ENCODE results near the gene ATF7IP.
"Not testable (repeated sequence)": the region's sequence is repeated elsewhere in the genome, so short reads cannot be mapped to it uniquely, and the experiment has no call there.

Gene ATF7IP, protein sequence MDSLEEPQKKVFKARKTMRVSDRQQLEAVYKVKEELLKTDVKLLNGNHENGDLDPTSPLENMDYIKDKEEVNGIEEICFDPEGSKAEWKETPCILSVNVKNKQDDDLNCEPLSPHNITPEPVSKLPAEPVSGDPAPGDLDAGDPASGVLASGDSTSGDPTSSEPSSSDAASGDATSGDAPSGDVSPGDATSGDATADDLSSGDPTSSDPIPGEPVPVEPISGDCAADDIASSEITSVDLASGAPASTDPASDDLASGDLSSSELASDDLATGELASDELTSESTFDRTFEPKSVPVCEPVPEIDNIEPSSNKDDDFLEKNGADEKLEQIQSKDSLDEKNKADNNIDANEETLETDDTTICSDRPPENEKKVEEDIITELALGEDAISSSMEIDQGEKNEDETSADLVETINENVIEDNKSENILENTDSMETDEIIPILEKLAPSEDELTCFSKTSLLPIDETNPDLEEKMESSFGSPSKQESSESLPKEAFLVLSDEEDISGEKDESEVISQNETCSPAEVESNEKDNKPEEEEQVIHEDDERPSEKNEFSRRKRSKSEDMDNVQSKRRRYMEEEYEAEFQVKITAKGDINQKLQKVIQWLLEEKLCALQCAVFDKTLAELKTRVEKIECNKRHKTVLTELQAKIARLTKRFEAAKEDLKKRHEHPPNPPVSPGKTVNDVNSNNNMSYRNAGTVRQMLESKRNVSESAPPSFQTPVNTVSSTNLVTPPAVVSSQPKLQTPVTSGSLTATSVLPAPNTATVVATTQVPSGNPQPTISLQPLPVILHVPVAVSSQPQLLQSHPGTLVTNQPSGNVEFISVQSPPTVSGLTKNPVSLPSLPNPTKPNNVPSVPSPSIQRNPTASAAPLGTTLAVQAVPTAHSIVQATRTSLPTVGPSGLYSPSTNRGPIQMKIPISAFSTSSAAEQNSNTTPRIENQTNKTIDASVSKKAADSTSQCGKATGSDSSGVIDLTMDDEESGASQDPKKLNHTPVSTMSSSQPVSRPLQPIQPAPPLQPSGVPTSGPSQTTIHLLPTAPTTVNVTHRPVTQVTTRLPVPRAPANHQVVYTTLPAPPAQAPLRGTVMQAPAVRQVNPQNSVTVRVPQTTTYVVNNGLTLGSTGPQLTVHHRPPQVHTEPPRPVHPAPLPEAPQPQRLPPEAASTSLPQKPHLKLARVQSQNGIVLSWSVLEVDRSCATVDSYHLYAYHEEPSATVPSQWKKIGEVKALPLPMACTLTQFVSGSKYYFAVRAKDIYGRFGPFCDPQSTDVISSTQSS

DNA sequence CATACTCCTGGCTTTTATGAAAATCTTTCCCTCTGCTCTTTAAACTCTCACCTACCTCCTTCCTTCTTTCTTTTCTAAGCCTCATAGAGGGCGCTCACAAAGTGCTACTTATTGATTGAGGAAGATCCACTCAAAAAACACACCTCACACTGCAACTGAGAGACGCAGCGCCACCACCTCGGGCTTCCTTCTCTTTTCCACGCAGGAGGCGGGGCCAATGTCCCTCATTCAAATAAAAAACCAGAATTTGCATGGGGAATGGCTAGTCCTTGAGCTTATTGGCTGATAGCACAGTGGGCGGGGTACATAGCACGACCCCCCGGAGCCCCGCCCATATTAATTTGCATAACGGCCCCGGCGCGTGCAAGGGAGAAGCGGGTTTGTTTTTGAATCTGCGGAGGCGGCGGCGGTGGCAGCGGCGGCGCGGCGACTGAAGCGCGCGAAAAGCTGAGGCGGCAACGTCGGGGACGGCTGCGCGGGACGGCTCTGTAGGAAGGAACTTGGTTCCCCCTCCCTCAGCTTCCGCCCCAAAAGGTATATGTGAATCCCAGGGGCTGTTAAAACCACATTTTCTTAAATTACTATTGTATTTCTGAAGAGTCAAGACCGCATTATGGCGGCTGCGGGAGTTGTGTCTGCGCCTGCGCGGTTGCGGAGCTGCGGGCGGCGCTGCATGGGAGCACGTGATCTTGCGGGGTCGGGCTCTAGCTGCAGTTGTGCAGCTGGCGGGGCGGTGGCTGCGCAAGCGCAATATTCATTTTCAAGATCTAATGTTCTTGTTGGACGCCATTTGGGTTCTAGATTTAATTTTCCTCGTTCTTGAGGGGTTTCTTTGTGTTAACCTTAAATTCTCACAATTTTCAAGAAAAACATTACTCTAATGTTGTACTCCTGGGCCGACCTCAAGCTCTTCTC is at the start of gene ATF7IP:
Gene ATF7IP (plus strand): TSS at position 389 of the 915 bp plus-strand sequence. CDS start 58,234 bp downstream, outside the sequence.
- DNase-seq (ENCODE audit: low read depth in 2 of 2, low spot score in 1 of 2) = peak; percentile 89 to 90

DNA sequence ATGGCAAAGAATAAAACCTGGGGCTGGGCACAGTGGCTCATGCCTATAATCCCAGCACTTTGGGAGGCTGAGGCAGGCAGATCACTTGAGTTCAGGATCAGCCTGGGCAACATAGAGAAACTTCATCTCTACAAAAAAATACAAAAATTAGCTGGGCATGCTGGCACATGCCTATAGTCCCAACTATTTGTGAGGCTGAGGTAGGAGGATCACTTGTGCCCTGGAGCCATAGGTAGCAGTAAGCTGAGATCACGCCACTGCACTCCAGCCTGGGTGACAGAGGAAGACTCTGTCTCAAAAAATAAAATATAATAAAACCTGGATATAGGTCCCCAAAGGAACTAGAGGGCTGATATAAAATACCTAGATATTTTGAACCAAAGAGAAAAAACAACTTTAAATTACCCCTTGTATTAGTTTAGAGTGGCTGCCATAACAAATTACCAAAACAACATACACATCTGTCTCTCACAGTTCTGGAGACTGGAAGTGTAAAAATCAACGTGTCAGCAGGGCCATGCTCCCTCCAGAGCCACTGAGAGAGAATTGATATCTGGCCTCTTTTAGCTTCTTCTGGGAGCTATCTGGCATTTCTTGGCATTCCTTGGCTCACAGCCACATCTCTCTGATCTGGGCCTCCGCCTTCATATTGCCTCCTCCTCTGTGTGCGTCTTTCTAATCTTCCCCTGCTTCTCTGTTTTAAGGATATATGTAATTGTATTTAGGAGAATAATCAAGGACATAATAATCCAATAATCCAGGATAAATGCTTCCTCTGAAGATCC is 47.9 kb upstream of the ATF7IP start:
- DNase-seq (ENCODE audit: low read depth in 2 of 2, low spot score in 1 of 2) = no peak

DNA sequence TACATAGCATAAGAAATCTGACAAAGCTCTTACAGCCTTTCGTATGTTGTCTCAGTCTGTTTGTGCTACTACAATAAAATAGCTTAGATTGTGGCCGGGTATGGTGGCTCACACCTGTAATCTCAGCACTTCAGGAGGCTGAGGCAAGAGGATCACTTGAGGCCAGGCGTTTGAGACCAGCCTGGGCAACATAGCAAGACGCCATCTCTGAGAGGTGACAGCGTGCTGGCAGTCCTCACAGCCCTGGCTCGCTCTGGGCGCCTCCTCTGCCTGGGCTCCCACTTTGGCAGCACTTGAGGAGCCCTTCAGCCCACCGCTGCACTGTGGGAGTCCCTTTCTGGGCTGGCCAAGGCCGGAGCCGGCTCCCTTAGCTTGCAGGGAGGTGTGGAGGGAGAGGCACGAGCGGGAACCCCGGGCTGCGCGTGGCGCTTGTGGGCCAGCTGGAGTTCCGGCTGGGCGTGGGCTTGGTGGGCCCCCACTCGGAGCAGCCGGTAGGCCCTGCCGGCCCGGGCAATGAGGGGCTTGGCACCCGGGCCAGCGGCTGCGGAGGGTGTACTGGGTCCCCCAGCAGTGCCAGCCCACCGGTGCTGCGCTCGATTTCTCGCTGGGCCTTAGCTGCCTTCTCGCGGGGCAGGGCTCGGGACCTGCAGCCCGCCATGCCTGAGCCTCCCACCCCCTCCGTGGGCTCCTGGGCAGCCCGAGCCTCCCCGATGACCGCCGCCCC is 45.6 kb upstream of the ATF7IP start:
- not testable (repeated sequence) for DNase-seq (ENCODE audit: low read depth in 2 of 2, low spot score in 1 of 2)

DNA sequence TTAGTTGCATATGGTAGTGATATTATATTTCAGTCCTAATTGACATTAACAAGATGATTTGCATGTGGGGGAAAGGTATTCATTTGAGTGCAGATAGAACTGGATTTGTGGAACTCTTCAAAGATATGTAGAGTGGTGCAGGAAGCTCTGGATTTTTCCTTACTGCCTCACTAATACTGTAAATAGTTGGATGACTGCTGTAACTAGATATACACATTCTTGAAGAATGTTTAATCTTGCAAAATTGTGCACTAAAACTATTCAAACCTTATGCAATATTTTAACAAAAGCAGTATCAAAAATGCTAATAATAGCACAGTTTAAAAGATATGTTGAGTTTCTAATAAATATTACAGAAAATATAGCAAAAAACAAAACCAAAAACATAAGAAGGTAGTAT is 43.1 kb upstream of the ATF7IP start:
- DNase-seq (ENCODE audit: low read depth in 2 of 2, low spot score in 1 of 2) = no peak

DNA sequence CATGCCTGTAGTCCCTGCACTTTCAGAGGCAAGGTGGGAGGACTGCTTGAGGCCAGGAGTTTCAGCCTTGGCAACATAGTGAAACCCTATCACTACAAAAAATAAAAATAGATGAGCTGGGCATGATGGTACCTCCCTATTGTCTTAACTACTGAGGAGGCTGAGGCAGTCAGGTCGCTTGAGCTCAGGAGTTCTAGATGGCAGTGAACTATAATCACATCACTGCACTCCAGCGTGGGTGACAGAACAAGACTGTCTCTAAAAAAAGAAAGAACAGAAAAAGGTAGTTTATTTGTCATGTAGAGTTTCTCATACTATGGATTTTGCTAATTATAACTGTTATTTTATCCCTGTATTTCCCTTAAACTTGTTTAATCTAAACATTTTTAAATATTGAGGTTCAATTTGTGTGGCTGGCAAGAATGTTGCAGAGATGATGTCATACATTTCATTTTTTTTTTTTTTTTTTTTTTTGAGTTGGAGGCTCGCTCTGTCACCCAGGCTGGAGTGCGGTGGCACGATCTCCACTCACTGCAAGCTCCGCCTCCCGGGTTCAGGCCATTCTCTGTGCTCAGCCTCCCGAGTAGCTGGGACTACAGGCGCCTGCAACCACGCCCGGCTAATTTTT is 39.7 kb upstream of the ATF7IP start:
- DNase-seq (ENCODE audit: low read depth in 2 of 2, low spot score in 1 of 2) = no peak

DNA sequence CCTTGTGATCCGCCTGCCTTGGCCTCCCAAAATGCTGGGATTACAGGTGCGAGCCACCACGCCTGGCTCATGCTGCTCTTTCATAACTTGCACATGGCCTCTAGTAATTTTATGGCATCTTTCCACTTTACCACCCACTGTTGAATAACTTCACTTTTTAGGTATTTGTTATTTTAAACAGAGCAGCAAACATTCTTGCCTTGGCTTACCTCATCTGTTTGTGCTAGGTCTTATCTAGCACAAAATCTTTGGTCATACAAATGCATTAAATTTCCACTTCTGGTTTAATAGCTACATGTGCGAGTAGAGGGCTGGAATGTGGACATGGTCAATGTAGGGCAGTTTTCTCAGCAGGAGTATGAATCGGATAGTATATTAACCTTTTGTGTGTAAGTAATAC is 38.8 kb upstream of the ATF7IP start:
- DNase-seq (ENCODE audit: low read depth in 2 of 2, low spot score in 1 of 2) = no peak

DNA sequence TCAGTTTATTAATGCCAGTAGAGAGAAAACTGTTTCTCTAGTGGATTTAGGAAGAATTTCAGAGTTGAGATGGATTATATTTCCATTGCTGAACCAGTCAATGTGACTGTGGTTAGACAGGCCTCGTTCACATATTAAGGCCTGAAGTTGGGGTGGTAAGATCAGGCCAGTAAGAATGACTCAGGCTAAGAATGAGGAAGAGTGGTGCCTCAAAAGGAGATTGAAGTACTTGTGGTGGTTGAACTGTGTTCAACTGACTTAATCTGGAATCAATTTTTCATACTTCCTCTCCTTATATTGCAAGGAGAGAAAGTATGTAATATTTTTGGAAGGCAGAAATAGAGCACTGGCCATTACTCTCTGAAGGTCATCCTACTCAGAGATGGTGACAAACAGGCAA is 37.8 kb upstream of the ATF7IP start:
- DNase-seq (ENCODE audit: low read depth in 2 of 2, low spot score in 1 of 2) = no peak

DNA sequence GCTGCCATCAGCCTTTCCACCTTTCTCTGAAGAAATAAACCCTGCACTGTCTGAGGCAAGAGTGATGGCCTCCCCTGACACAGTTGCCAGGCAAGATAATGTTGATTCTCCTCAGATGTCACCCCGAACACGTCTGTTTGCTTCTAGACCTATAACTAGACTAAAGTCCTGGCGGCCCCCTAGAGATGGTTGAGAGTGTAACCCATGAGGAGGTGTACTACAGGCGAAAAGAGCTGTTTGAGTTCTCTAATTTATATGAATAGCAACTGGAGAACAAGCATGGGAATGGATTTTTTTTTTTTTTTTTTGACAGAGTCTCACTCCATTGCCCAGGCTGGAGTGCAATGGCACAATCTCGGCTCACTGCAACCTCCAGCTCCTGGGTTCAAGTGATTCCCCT is 33.0 kb upstream of the ATF7IP start:
- no peak for DNase-seq (ENCODE audit: low read depth in 2 of 2, low spot score in 1 of 2)

- no peak for DNase-seq (ENCODE audit: low read depth in 2 of 2, low spot score in 1 of 2)
Measured at GRCh38 chr12:14340371-14340770, 25.1 kb upstream of the ATF7IP start.

- not testable (repeated sequence) for DNase-seq (ENCODE audit: low read depth in 2 of 2, low spot score in 1 of 2)
Measured at GRCh38 chr12:14351524-14351923, 14.0 kb upstream of the ATF7IP start.

- DNase-seq (ENCODE audit: low read depth in 2 of 2, low spot score in 1 of 2) = not testable (repeated sequence)
Measured at GRCh38 chr12:14352066-14352465, 13.4 kb upstream of the ATF7IP start.

GRCh38 chr12:14354665-14355064 is 10.8 kb upstream of the ATF7IP start:
- not testable (repeated sequence) for DNase-seq (ENCODE audit: low read depth in 2 of 2, low spot score in 1 of 2)

GRCh38 chr12:14356147-14356546 is 9.3 kb upstream of the ATF7IP start:
- DNase-seq (ENCODE audit: low read depth in 2 of 2, low spot score in 1 of 2) = no peak

- no peak for DNase-seq (ENCODE audit: low read depth in 2 of 2, low spot score in 1 of 2)
Measured at GRCh38 chr12:14357486-14357885, 8.0 kb upstream of the ATF7IP start.

GRCh38 chr12:14362352-14362751 is 3.1 kb upstream of the ATF7IP start:
- no peak for DNase-seq (ENCODE audit: low read depth in 2 of 2, low spot score in 1 of 2)

- no peak for DNase-seq (ENCODE audit: low read depth in 2 of 2, low spot score in 1 of 2)
Measured at GRCh38 chr12:14364583-14365271, 755 bp upstream of the ATF7IP start.

DNA sequence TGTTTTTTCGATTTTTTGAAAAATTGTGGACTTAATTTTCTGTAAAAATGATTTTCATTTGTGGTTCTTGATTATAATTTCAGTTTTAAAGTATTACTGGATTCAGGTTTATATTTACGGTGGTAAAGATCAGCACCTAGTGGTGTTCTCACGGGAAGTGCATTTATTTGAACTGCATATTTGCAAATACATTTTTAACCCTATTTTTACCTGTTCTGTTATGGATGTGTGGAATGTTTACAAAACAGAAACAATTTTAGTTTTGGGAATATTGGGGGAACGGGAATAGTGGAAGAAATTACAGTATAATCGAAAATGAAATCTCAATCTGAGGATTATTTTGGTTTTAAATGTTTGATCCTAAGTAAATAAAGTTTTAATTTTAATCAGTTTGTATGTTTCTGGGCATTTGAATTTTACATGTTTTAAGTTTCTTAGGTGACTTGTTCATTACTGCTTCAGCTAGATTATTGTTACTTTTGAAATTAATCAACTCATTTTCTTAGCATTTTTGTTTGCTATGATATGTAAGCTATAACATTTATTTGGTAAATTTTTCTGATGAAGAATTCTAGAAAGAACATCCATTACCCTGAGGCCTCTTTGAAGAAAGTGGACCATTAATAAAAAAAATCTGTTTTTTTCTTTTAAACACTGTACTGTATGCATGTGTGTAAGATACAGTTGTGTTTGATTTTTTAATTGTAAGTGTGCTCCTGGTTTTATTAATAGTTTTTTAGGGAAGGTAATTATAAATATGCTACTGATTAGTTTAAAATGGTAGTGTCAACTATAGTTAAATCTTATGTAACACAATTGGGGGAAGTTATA is 942 bp downstream of the ATF7IP start:
- no peak for DNase-seq (ENCODE audit: low read depth in 2 of 2, low spot score in 1 of 2)
